ENCODE measurements around the gene TJP3.
A peak's percentile ranks its signal among the peaks of the same experiment; 100 is the strongest.

TJP3 gene, protein sequence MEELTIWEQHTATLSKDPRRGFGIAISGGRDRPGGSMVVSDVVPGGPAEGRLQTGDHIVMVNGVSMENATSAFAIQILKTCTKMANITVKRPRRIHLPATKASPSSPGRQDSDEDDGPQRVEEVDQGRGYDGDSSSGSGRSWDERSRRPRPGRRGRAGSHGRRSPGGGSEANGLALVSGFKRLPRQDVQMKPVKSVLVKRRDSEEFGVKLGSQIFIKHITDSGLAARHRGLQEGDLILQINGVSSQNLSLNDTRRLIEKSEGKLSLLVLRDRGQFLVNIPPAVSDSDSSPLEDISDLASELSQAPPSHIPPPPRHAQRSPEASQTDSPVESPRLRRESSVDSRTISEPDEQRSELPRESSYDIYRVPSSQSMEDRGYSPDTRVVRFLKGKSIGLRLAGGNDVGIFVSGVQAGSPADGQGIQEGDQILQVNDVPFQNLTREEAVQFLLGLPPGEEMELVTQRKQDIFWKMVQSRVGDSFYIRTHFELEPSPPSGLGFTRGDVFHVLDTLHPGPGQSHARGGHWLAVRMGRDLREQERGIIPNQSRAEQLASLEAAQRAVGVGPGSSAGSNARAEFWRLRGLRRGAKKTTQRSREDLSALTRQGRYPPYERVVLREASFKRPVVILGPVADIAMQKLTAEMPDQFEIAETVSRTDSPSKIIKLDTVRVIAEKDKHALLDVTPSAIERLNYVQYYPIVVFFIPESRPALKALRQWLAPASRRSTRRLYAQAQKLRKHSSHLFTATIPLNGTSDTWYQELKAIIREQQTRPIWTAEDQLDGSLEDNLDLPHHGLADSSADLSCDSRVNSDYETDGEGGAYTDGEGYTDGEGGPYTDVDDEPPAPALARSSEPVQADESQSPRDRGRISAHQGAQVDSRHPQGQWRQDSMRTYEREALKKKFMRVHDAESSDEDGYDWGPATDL

DNA sequence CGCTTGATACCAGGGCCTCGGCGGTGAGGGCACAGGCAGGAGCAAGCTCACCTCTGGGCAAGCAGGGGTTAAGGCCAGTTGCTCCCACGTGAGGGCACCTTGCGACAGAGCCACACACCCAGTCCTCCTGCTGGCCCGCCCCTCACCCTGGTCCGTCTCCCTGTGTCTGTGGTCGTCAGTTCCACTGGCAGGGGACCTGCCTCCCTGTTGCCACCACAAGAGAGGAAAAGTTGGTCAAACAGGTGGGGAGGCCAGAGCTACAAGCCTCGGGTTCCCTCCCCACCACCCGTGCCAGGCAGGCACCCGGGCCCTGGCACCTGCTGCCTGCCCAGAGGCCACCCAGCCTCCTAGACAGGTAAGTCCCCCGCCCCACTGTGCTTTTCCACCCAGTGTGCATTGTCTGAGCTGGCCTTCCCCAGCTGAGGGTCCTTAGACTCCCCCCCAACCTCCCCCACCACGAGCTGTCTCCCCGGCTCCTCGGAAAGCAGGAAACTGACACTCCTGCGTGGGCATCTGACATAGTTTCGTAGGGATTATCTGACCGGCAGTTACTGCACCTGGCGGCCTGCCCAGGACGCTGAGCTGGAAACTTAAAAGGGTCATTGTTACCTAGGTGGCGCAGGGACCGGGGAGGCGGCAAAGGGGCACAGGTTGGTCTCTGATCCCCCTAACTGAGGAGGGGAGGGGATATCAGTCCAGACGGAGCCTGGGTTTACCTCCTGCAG, at the start of gene TJP3:
TSS of gene TJP3 (plus strand) at position 178 of the 725 bp plus-strand sequence. CDS start 20,049 bp downstream, outside the sequence.
- Histone ChIP-seq H3K9me3 (ENCODE audit: control insufficient read depth in 1 of 2, low read length in 2 of 2) (no peaks in the 10 kb centered on the region), H3K27me3 (ENCODE audit: low read depth, low read length) (no peaks in the 10 kb centered on the region), H3K27ac (ENCODE audit: low read length) (peak within 1 kb of the TSS; percentile 63), H3K4me1 (ENCODE audit: control insufficient read depth in 1 of 2, insufficient read depth in 2 of 2, low read length in 2 of 2) (peaks cover 0 to 15% of the 10 kb centered on the region in 2 donors), H3K36me3 (ENCODE audit: control insufficient read depth in 1 of 2, insufficient read depth in 2 of 2, low read length in 2 of 2) (no peaks in the 10 kb centered on the region), H3K4me3 (ENCODE audit: low read depth in 1 of 2, low read length in 2 of 2) (peak within 1 kb of the TSS in 1 of 2 donors; percentile 46)

DNA sequence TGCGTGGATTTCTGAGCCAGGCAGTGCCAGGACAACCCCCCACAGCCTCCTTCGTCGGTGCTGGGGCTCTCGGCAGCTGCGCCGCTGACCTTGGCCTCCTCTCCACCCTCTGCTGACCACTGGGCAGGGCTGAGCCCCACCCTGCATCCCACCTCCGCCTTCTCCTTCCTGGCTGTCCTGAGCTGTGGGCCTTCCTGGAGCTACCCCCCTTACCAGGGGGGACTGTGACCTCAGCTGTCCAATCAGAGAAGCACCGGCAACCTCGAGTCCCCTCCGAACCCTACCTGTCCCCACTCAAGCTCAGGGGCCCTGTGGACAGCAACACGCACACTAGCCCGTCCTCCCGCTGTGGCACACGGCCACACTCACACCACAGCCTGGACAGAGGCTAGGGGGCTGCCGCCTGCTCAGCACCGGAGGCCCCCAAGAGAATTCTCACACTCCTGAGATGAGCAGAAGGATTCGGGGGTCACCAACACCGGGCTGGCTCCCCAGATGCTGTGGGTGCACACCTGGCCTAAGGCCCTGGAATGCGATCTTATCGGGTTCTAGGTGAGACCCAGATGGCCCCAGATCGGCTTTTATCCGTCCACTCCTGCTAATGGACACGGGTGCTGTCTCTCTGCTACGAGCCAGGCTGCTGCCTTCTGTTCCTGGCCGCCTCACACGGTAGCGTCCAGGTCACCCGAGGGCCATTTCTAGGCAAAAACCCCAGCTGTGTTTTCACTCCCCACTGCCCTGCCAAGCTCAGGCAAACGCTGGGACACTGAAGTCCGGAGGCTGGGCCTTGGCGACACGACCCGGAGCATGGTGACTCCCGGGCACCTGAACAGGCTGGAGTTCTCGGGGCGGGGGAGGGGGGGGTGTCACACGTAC, 49.1 kb upstream of the TJP3 start:
- H3K27me3 ChIP-seq (ENCODE audit: low read depth, low read length): no peaks in the 10 kb centered on the region
- peaks cover 20 to 86% of the 10 kb centered on the region in 2 donors for H3K36me3 ChIP-seq (ENCODE audit: control insufficient read depth in 1 of 2, insufficient read depth in 2 of 2, low read length in 2 of 2)
- no peaks in the 10 kb centered on the region for H3K4me1 ChIP-seq (ENCODE audit: control insufficient read depth in 1 of 2, insufficient read depth in 2 of 2, low read length in 2 of 2)
- H3K9me3 ChIP-seq (ENCODE audit: control insufficient read depth in 1 of 2, low read length in 2 of 2): no peaks in the 10 kb centered on the region
- no peak overlapping the region for H3K4me3 ChIP-seq (ENCODE audit: low read depth in 1 of 2, low read length in 2 of 2)
- no peak overlapping the region for H3K27ac ChIP-seq (ENCODE audit: low read length)

DNA sequence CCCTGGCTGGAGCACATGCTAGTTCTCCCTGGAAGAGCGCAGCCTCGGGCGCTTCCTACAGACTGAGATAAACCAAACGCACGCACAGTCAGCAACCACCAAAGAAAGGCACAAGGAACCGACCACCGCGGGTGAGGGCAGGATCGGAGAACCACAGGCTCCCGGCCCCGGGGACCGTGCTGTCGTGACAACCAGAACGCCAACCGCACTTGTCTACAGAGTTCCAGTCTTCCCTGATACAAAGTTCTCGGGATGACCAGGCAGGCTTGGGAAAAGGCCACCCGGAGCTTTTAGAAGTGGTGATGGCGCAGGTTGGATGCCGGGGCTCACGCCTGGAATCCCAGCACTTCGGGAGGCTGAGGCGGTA, 48.5 kb upstream of the TJP3 start:
- Histone ChIP-seq H3K4me1 (ENCODE audit: control insufficient read depth in 1 of 2, insufficient read depth in 2 of 2, low read length in 2 of 2) (no peaks in the 10 kb centered on the region), H3K4me3 (ENCODE audit: low read depth in 1 of 2, low read length in 2 of 2) (no peak overlapping the region), H3K9me3 (ENCODE audit: control insufficient read depth in 1 of 2, low read length in 2 of 2) (no peaks in the 10 kb centered on the region), H3K27me3 (ENCODE audit: low read depth, low read length) (no peaks in the 10 kb centered on the region), H3K36me3 (ENCODE audit: control insufficient read depth in 1 of 2, insufficient read depth in 2 of 2, low read length in 2 of 2) (peaks cover 25 to 91% of the 10 kb centered on the region in 2 donors), H3K27ac (ENCODE audit: low read length) (no peak overlapping the region)

DNA sequence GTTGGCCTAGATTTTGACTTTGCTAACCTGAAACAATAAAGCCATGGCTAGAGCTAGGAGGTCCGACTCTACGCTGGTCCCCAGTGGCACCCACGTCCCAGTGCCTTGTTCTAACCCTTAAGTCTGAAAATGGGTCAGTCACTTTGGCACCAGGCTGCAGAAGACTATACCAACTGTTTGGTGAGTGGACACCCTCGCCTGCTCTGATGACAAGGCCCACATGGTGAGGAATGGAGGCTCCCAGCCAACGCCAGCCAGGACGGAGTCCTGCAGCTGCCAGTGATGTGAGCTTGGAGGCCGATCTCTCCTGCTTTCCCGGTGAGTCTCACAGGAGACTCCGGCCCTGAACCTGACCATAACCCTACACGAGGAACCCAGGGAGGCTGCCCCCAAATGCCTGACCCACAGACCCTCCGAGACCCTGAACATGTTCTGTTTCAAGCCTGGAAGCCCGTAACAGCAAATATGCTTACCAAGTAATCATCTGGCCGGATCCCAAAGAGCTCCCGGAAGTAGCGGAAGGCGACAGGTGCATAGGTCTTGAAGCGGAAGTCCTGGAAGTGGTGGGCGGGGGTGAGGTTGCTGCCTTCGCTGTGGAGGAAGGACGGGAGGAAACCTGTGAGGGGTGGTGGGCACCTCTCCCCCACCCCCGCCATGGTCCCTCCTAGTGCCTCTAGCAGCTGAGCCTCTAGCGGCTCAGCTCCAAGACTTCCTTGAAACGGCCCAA, 47.5 kb upstream of the TJP3 start:
- Histone ChIP-seq H3K9me3 (ENCODE audit: control insufficient read depth in 1 of 2, low read length in 2 of 2) (no peaks in the 10 kb centered on the region), H3K27ac (ENCODE audit: low read length) (no peak overlapping the region), H3K36me3 (ENCODE audit: control insufficient read depth in 1 of 2, insufficient read depth in 2 of 2, low read length in 2 of 2) (peaks cover 25 to 94% of the 10 kb centered on the region in 2 donors)

DNA sequence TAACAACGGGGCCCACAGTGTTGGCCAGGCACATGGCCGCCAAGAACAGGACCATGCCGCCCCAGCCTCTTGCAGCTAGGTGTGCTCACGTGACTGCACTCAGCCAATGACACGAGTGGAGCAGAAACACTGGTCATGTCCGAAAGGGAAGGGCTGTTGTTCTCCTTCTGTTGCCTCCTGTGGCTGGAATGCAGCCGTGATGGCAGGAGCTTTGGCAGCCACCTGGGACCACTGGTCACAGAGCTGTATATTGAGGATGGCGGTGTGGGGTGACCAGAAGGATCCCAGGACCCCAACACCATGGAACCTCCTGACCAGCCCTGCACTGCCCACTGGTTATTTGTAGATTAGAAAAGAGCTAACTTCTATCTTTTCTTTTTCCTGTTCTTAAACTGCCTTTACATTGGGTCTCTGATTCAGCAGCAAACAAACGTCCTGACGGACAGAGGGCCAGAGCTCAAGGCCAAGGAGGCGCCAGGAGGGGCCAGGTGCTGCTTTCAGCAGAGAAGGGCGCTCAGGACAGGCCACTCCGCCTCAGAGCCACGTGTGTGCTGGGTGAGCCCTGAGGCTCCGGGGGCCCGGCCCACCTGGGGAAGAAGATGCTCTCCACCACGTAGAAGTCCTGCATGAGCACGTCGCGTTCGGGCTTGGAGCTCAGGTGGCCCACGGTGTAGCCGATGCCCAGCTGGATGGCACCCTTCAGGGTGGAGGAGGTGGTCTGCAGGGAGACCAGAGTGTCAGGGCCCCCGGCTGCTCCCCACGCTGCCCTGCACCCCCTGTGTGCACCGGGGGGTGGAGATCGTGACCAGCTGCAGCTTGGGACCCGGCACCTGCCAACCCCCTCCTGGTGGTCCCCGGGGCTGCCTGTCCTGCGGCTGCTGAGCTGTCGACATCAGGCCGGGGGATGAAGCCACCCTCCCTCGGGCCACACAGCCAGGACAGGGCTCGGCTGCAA, 46.6 kb upstream of the TJP3 start:
- H3K27ac ChIP-seq (ENCODE audit: low read length): no peak overlapping the region

More for the DNA sequence above, 47.5 kb upstream of the TJP3 start:
- no peak overlapping the region for H3K4me3 ChIP-seq (ENCODE audit: low read depth in 1 of 2, low read length in 2 of 2)
- H3K4me1 ChIP-seq (ENCODE audit: control insufficient read depth in 1 of 2, insufficient read depth in 2 of 2, low read length in 2 of 2): peaks cover 0 to 2% of the 10 kb centered on the region in 2 donors
- H3K27me3 ChIP-seq (ENCODE audit: low read depth, low read length): no peaks in the 10 kb centered on the region

DNA sequence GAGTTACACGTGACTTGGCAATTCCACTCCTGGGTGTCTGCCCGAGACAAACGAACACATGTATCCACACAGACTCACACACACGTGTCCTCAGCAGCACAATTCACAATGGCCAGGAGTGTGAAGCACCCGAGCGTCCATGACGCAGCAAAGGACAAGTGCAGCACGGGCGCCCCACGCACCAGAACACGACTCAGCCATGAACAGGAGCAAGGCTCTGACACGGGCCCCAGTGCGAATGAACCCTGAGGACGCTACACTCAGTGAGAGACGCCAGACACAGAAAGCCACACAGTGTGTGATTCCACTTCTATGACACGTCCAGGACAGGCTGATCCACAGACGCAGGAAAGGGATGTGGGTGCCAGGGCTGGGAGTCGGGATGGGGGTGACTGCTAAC, 44.3 kb upstream of the TJP3 start:
- Histone ChIP-seq H3K9me3 (ENCODE audit: control insufficient read depth in 1 of 2, low read length in 2 of 2) (no peaks in the 10 kb centered on the region), H3K27ac (ENCODE audit: low read length) (no peak overlapping the region), H3K27me3 (ENCODE audit: low read depth, low read length) (no peaks in the 10 kb centered on the region), H3K4me1 (ENCODE audit: control insufficient read depth in 1 of 2, insufficient read depth in 2 of 2, low read length in 2 of 2) (peaks cover 0 to 30% of the 10 kb centered on the region in 2 donors), H3K36me3 (ENCODE audit: control insufficient read depth in 1 of 2, insufficient read depth in 2 of 2, low read length in 2 of 2) (peaks cover 20 to 71% of the 10 kb centered on the region in 2 donors), H3K4me3 (ENCODE audit: low read depth in 1 of 2, low read length in 2 of 2) (no peak overlapping the region)

More for the DNA sequence above, 46.6 kb upstream of the TJP3 start:
- peaks cover 25 to 86% of the 10 kb centered on the region in 2 donors for H3K36me3 ChIP-seq (ENCODE audit: control insufficient read depth in 1 of 2, insufficient read depth in 2 of 2, low read length in 2 of 2)
- peaks cover 0 to 10% of the 10 kb centered on the region in 2 donors for H3K4me1 ChIP-seq (ENCODE audit: control insufficient read depth in 1 of 2, insufficient read depth in 2 of 2, low read length in 2 of 2)
- H3K9me3 ChIP-seq (ENCODE audit: control insufficient read depth in 1 of 2, low read length in 2 of 2): no peaks in the 10 kb centered on the region
- H3K27me3 ChIP-seq (ENCODE audit: low read depth, low read length): no peaks in the 10 kb centered on the region
- no peak overlapping the region for H3K4me3 ChIP-seq (ENCODE audit: low read depth in 1 of 2, low read length in 2 of 2)

DNA sequence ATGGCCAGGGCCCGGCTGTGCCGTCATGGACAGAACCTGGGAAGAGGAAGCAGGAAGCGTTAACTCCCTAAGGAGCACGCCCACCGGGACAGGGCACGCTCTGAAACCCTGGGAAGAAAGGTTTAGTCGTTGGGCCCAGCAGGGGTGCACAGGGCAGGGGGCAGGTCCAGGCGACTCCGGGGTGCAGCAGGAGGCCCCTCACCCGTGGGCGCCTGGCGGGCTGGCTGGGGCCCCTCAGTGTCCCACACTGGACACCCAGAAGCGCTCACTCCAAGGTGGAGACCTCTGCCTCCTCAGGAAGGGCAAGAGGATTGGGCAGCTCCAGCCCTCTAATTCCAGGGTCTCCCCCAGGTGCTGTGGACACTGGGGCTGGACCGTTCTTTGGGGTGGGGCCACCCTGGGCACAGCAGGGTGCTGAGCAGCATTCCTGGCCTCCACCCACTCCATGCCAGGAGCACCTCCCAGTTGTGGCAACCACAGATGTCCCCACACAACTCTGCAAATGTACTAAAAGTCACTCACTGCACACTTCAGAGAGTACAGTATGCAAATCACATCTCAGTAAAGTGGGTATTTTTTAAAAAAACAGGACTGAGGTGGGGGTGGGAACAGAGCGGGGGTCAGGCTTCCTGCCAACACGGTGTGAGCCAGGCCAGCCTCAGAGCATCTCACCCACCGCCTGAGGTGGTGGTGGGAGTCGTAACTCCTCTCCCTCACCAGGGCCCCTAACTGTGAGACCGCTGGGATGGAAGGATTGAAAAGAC, 43.1 kb upstream of the TJP3 start:
- Histone ChIP-seq H3K27me3 (ENCODE audit: low read depth, low read length) (no peaks in the 10 kb centered on the region), H3K9me3 (ENCODE audit: control insufficient read depth in 1 of 2, low read length in 2 of 2) (no peaks in the 10 kb centered on the region), H3K4me3 (ENCODE audit: low read depth in 1 of 2, low read length in 2 of 2) (no peak overlapping the region), H3K27ac (ENCODE audit: low read length) (no peak overlapping the region), H3K4me1 (ENCODE audit: control insufficient read depth in 1 of 2, insufficient read depth in 2 of 2, low read length in 2 of 2) (peaks cover 0 to 42% of the 10 kb centered on the region in 2 donors), H3K36me3 (ENCODE audit: control insufficient read depth in 1 of 2, insufficient read depth in 2 of 2, low read length in 2 of 2) (peaks cover 18 to 58% of the 10 kb centered on the region in 2 donors)

DNA sequence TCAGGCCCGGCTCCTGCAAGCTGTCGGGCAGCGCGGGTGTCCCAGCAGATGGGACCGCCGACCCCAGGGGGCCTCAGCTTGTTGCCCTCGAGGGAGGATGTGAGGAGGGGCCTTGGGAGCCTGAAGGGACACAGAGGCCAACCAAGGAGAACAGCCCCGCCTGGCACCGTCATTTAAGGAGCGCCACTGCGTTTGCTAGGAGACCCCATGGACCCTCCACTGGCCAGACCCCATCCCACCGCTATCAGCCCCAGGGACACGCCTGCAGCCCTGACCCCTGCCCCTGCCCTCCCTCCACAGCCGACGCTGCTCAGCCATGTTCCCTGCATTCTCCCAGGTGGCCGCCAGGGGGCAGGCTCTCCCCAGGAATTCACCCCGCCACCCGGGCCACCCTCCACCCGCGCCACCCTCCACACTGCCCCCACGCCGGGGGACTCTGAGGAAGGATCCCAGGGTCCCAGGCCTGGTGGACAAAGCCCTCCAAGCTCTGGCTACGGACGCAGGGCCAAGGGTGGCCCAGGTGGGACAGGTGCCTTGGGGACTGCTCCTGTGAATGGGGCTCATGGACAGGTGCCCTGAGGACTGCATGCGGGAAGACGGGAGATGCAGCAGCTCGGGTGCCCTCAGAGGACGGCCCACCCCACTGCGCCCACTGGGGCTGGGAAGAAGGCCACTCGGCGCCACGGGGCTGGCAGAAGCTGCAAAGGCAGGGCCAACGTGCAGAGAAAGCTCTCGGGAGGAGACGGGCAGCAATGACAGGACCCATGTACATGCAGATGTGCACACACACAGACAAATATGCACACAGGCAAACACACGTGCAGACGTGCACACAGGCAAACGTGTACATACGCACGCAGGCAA, 42.3 kb upstream of the TJP3 start:
- no peaks in the 10 kb centered on the region for H3K27me3 ChIP-seq (ENCODE audit: low read depth, low read length)
- peaks cover 12 to 55% of the 10 kb centered on the region in 2 donors for H3K36me3 ChIP-seq (ENCODE audit: control insufficient read depth in 1 of 2, insufficient read depth in 2 of 2, low read length in 2 of 2)
- no peak overlapping the region for H3K4me3 ChIP-seq (ENCODE audit: low read depth in 1 of 2, low read length in 2 of 2)
- H3K9me3 ChIP-seq (ENCODE audit: control insufficient read depth in 1 of 2, low read length in 2 of 2): no peaks in the 10 kb centered on the region
- H3K4me1 ChIP-seq (ENCODE audit: control insufficient read depth in 1 of 2, insufficient read depth in 2 of 2, low read length in 2 of 2): peaks cover 0 to 42% of the 10 kb centered on the region in 2 donors
- no peak overlapping the region for H3K27ac ChIP-seq (ENCODE audit: low read length)
